22Rv1 (cell line): ENCODE results near the gene KIAA0513.

Experiments
- CTCF ChIP-seq: fragments of 450-650 bp; IDR thresholded peaks from 2 replicates; pipeline ENCODE4 v1.5.1; 2017; ENCODE audit warnings: mild to moderate bottlenecking
- ZFX ChIP-seq: fragments of 450-650 bp; IDR thresholded peaks from 2 replicates; pipeline ENCODE4 v1.6.1; 2017; ENCODE audit warnings: antibody characterized with exemption, borderline replicate concordance

- TF ChIP-seq CTCF (no peak), ZFX (no peak)
Observed at GRCh38 chr16:85074225-85074914, 46.8 kb downstream of the KIAA0513 start.
